Urinary bladder (tissue), 4 donors: ENCODE data around the gene PTPRS. TPM values are rescaled to one million over a fixed set of nuclear protein-coding genes. Genes with fewer than 3 reads are reported as not detected.

Experiments used
- DNase-seq: peaks from one replicate; pipeline ENCODE4 v3.0.0-alpha.2; 2015; ENCODE audit errors: extremely low spot score
- H3K27ac ChIP-seq: one replicate; pipeline ENCODE4 v1.5.1; 2013; ENCODE audit warnings: low read depth, mild to moderate bottlenecking, moderate library complexity
- H3K36me3 ChIP-seq: one replicate; pipeline ENCODE4 v1.6.1; 2013; ENCODE audit warnings: mild to moderate bottlenecking, moderate library complexity; ENCODE audit not compliant: insufficient read depth
- H3K4me1 ChIP-seq: one replicate; pipeline ENCODE4 v1.6.1; 2013; ENCODE audit warnings: mild to moderate bottlenecking, moderate library complexity; ENCODE audit not compliant: insufficient read depth
- H3K4me3 ChIP-seq: one replicate; pipeline ENCODE4 v1.5.1; 2013; ENCODE audit warnings: low read depth, low read length
- WGBS: extraction: QIAGEN DNeasy Blood & Tissue Kit; methylation state at CpG from one replicate; pipeline ENCODE4 v1.1.7; 2013; 5-methylcytosine and 5-hydroxymethylcytosine counted together
- polyA plus RNA-seq: library from polyadenylated mRNA; stranded (reverse); fragments of 200-250 nt; gene quantifications from one replicate; pipeline ENCODE4 v1.2.3, GENCODE V29; 2013
- total RNA-seq: library from RNA; depleted of rRNA; stranded (reverse); fragments of >200 nt; gene quantifications from one replicate; pipeline ENCODE4 v1.2.3, GENCODE V29; 2014
- donor health status: healthy with polysubstance abuse.
- donor health status: healthy.

PTPRS gene
- total and polyA plus RNA-seq, 2 donors = 45.2 to 95.0 TPM

DNA sequence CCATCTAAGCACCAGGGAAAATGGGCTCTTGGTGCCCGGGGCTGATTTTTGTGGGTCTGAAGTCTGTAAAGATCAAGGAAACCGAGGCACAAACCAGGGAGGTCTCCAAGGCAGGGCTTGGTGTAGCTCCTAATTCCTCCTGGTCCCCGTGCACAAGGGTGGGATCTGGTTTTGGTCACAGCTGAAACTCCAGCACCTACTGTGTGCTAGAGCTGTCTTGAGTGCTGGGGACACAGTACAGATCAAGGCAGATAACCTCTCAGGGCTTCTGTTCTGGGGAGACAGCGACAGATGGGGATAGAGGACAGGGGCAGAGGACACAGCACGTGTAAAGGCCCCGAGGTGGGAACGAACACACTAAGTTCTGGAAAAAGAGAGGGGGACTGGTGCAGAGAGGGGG is 37.4 kb downstream of the PTPRS start:
- no peaks in the 10 kb centered on the region for H3K36me3 ChIP-seq
- H3K4me3 ChIP-seq = no peak overlapping the region
- H3K27ac ChIP-seq = no peak overlapping the region
- no peak for DNase-seq
- WGBS = 93% methylated on average over 7 of the region's 7 CpGs
- H3K4me1 ChIP-seq = no peaks in the 10 kb centered on the region

DNA sequence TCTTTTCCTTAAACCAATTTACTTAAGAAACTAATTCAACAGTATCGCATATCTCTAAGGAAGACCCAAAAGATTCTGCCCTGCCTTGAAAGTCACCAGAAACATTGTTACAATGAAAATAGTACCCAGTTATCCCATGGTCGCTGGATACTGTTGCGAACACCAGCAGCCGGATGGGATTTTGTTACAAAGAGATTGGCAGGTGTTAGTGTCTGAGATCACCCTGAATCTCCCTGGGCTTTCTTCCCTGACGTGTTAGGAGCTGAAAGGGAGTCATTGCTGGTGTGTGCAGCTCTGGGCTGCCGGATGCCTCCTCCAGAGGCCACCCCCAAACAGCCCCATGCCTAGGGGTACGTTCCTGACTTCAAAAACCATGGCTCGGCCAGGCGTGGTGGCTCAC is 38.2 kb downstream of the PTPRS start:
- Histone ChIP-seq H3K27ac (no peak overlapping the region), H3K4me3 (no peak overlapping the region), H3K4me1 (no peaks in the 10 kb centered on the region), H3K36me3 (no peaks in the 10 kb centered on the region)
- DNase-seq = no peak
- 83% methylated on average over 9 of the region's 9 CpGs for WGBS

DNA sequence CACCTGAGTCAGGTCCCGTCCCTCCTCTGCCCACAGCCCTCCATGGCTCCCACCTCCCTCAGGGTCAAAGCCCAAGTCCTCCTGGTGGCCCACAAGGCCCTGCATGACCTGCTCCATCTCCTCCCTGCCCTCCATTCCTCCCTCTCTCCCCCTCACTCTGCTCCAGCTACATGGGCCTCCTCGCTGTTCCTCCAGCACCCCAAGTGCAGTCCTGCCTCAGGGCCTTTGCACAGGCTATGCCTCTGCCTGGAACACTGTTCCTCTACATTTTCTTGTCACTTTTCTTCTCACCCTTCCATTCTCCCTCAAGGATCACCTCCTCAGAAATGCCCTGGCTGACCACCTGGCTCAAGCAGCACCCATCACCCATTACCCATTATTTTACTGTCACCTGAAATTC is 41.5 kb downstream of the PTPRS start:
- WGBS = 100% methylated on average over 2 of the region's 2 CpGs
- no peak for DNase-seq
- Histone ChIP-seq H3K4me3 (no peak overlapping the region), H3K27ac (no peak overlapping the region), H3K36me3 (no peaks in the 10 kb centered on the region), H3K4me1 (no peaks in the 10 kb centered on the region)

DNA sequence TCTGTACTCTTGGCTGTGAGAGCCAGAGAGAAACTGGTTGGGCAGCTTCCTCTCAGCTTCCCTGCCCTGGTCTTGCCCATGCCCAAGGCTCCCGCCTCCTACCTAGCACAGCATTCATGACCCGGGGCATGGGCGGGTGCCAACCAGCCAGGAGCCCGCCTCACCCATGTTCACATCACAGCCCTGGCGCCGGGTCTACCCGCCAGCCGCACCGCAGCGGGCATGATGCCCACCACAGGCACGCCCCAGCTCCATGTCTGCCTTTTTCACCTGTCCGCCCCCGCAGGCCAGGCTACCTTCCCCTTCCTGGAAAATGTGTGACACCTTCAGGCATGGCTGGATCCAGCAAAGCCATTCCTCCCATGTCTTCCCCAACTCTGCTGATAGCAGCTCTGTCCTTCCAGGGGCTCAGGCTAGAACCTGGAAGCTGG is 42.1 kb downstream of the PTPRS start:
- DNase-seq = no peak
- WGBS = 92% methylated on average over 13 of the region's 13 CpGs
- no peaks in the 10 kb centered on the region for H3K4me1 ChIP-seq
- H3K4me3 ChIP-seq = no peak overlapping the region
- no peak overlapping the region for H3K27ac ChIP-seq
- H3K36me3 ChIP-seq = no peaks in the 10 kb centered on the region

DNA sequence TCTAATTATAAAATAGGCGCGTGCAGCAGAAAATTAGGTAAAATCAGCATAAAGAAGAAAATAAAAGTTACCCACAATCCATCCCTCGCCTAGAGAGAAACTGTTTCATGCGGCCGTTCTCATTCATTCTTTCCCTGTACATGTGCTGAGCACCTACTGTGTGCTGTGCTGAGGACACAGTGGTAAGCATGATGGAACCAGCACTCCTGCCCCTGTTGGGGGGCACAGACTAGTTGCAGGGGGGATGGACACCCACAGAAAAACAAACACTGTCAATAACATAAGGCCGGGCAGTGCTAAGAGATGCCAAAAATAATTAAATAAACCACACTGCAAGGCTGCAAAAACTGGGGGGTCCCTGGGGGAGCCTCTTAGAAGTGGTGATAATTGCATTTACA is 43.3 kb downstream of the PTPRS start:
- no peaks in the 10 kb centered on the region for H3K36me3 ChIP-seq
- no peak overlapping the region for H3K4me3 ChIP-seq
- no peaks in the 10 kb centered on the region for H3K4me1 ChIP-seq
- 93% methylated on average over 6 of the region's 6 CpGs for WGBS
- no peak for DNase-seq
- H3K27ac ChIP-seq = no peak overlapping the region

DNA sequence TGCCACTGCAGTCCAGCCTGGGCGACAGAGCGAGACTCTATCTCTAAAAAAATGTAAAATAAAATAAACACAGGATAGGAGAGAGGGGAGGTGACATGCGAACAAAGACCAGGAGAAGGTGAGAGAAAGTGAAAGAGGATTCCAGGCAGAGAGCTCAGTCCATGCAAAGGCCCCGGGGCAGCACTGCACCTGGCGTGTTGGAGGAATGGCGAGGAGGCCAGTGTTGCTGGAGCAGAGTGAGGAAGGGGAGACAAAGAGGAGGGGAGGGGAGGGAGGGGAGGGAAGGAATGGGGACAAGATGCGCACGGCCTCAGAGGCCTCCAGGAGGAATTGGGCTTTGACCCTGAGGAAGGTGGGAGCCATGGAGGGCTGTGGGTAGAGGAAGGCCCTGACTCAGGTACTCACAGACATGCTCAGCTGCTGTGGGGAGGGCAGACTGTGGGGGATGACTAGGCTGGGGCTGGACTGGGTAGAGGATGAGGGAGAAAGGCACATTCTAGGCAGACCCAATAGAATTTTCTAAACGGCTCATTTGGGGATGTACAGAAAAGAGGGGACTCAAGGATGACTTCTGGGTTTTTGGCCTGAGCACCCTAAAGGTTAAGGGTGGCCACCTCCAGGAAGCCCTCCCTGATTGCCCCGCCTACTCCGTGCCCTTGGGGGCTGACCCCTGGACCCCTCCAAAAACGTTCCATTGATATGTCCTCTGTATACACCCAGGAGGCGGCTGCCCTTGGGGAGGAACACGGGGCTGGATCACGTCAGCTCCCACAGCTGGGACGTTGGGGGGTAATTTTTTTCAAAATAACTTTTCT is 43.9 kb downstream of the PTPRS start:
- Histone ChIP-seq H3K36me3 (no peaks in the 10 kb centered on the region), H3K4me3 (no peak overlapping the region), H3K27ac (no peak overlapping the region), H3K4me1 (no peaks in the 10 kb centered on the region)
- WGBS = 87% methylated on average over 16 of the region's 16 CpGs
- no peak for DNase-seq

DNA sequence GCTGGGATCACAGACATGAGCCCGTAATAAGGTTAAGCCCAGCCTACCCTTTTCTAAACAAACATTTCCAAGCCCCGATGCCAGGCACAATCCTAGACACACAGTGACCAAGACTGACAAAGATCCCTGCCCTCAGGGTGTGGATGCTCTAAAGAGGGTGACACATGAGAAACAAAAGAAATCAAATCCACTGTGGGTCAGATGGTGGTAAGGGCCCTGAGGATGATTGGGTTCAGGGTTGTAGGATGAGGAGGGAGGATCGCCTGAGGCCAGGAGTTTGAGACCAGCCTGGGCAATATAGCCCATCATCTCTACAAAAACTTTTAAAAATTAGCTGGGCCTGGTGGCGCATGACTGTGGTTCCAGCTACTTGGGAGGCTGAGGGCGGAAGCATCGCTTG is 44.6 kb downstream of the PTPRS start:
- 95% methylated on average over 6 of the region's 6 CpGs for WGBS
- H3K4me3 ChIP-seq = no peak overlapping the region
- no peaks in the 10 kb centered on the region for H3K4me1 ChIP-seq
- H3K36me3 ChIP-seq = no peaks in the 10 kb centered on the region
- H3K27ac ChIP-seq = no peak overlapping the region
- DNase-seq = no peak

DNA sequence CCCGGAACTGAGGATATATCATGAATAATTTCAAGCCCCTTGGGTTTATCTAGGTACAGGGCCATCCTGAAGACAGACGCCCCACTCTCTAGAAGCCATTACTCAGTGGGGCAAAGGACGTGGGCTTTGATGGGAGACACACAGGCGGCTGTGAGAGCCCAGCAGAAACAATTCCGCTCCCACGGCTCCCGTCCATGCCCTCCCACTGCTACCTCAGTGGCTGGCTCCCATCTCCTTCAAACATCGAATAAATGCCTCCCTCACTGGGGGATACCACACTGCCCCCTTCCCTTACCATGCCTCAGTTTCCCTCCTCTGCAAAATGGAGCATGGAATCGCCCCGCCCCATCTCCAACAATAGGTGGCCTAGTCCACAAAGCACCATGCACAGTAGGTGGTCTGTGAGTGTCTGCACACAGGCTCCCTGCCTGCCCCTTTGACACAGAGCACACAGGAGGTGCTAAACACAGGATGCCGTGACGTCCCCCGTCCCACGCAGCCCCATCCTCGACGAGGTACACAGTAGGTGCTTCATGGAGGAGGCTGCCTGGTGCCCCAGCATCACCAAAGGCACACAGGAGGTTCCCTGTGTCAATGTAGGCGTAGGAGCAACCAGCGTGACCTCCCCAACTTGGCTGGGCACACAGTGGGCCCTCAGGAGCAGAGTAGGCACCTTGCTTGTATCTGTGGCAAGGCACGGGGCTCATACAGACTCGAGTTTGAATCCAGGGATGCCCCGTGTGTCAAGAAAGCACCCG is 46.0 kb downstream of the PTPRS start:
- Histone ChIP-seq H3K27ac (no peak overlapping the region), H3K4me3 (no peak overlapping the region), H3K4me1 (no peaks in the 10 kb centered on the region), H3K36me3 (no peaks in the 10 kb centered on the region)
- DNase-seq = no peak
- WGBS = 82% methylated on average over 22 of the region's 22 CpGs

DNA sequence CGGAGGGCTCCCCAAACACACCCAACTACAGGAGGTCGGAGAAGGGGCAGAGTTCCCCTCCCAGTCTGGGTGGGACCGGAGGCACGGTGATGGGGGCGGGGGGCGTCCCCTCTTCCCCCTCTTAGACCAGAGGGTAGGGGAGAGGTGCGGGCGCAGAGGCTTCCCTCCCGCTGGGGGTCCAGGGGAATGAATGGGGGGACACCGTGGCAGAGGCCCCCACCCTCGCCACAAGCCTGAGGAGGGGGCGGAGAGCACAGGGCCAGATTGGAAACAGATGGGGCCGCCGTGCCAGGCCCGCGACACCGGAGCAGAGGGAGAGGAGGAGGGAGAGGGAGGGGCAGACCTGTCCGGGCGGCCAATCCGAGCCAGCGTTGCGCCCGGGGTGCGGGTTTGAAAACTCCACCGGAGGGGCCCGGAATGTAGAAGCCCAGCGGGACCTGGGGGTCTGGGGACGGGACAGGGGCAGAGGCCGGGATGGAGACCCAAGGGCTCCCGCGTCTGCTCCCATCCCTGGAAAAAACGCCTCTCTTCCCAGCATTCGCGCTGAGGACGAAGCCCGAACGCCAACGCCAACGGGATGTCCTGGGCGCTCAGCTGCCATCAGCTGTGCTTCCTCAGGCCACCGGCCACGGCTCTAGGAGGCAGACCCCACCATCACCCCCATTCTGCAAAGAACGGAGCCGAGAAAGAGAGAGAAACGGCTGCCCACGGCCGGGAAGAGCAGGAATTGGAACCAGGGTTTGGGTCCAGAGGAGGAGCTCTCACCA is 46.8 kb downstream of the PTPRS start:
- H3K4me1 ChIP-seq = no peaks in the 10 kb centered on the region
- H3K4me3 ChIP-seq = peak overlapping the region; percentile 70
- 2% methylated on average over 47 of the region's 47 CpGs for WGBS
- no peaks in the 10 kb centered on the region for H3K36me3 ChIP-seq
- no peak overlapping the region for H3K27ac ChIP-seq
- DNase-seq = no peak

DNA sequence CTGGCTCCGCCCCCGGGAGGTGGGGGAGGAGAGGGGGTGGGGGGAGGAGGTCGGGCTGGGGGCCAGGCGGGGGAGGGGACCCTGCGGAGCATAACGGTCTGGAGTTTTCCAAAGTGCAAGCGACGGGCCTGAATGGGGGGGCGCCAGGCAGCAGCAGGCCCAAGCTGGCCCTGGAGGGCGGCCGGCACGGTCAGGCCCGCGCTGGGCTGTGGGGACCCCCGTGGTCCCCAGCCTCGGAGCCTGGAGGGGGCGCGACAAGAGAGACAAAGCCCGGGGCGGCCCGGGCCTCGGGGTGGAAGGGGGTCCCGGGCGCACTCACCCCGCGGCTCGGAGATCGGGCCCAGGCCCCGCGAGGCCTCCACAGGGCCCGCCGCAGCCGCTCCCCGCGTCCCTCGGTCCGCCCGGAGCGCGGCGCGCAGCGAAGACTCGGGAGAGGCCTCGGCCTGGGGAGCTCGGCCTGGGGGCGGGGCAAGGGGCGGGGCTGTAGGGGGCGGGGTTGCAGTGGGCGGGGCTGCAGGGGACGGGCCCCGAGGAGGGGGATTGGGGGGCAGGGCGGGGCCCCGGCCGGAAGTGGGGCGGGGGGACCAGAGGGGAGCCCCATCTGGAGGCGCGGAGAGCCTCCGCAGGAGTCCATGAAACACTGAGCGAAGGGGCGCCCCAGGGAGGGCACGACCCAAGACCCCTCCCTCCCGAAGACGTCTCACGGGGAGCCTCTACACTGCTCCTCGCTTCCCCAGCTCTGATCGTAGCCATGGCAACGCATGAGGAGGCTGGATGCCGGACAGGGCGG is 47.6 kb downstream of the PTPRS start:
- WGBS = 1% methylated on average over 70 of the region's 70 CpGs
- no peaks in the 10 kb centered on the region for H3K36me3 ChIP-seq

DNA sequence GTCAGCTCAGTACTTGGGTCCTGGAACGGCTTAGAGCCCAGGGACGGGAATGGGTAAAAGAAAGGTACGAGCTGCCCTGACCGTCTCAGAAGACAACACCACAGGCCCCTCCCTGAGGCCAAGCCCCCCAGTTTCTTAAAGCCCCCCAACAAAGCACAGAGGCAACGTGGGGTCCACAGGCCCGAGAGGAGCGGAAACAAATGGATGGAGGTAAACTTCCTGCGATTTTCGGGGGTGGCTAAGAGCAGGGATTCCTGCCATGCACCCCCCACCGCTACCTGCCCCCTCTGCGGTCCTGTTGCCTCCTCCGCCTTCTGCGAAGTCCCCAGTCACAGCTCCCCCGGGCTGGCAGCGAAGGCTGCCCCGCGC is 48.2 kb downstream of the PTPRS start:
- Histone ChIP-seq H3K4me3 (peak overlapping the region; percentile 70), H3K4me1 (no peaks in the 10 kb centered on the region), H3K27ac (no peak overlapping the region), H3K36me3 (no peaks in the 10 kb centered on the region)
- no peak for DNase-seq
- WGBS = 2% methylated on average over 17 of the region's 17 CpGs

More for the DNA sequence above, 47.6 kb downstream of the PTPRS start:
- peak overlapping the region; percentile 78 for H3K27ac ChIP-seq
- H3K4me1 ChIP-seq = no peaks in the 10 kb centered on the region
- peak; percentile 42 for DNase-seq
- peak overlapping the region; percentile 70 for H3K4me3 ChIP-seq

DNA sequence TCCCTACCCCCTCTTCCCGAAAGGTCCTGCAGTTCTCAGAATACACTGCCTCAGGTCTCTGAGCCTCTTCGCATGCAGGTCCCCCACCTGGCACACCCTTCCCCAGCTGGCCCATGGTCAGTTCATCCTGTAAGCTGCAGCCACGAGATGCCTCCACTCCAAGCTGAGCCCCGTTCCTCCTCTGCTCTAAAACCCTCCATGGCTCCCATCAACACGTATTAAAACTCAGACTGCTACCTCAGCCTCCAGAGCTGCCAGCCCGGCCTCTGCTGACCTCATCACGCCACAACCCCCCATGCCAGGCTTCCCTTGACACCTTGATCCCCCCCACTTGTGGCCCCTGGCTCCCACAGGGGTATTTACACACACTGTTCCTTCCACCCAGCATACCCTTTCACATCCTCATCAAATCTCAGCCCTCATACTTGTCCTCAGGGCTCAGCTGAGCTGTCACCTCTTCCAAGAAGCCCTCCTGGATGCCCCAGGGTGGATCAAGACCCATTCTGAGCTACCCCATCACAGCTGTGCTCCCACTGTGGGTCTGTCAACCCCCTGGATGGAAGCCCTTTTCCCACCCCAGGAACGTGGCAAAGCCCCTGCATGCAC is 48.9 kb downstream of the PTPRS start:
- Histone ChIP-seq H3K4me3 (peak overlapping the region; percentile 70), H3K27ac (no peak overlapping the region), H3K4me1 (no peaks in the 10 kb centered on the region), H3K36me3 (no peaks in the 10 kb centered on the region)
- no peak for DNase-seq
- WGBS = 68% methylated on average over 8 of the region's 8 CpGs
